GM19025 (cell line): ENCODE results near the gene EHBP1L1.
"Not testable (repeated sequence)": the region's sequence is repeated elsewhere in the genome, so short reads cannot be mapped to it uniquely, and the experiment has no call there.

Experiments used
- ATAC-seq: cut with Tn5 transposase; IDR thresholded peaks from one replicate; pipeline ENCODE4 v1.9.1; 2021; ENCODE audit warnings: mild to moderate bottlenecking, low read depth, moderate library complexity; ENCODE audit not compliant: unreplicated experiment

The EHBP1L1 gene

DNA sequence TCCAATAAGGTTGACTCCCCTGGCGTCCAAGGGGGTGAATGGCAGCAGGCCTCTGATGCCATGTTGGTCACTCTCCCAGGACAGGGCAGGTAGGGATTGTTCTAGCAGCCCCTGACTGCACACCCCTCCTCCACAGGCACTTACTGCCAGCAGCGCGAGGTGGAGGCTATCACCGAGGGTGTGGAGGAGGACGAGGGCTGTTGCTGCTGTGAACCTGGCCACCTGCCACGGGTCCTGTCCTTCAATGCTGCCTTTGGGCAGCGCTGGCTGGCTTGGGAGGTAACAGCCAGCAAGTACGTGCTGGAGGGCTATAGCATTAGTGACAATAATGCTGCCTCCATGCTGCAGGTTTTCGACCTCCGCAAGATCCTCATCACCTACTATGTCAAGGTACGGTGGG, 54.4 kb downstream of the EHBP1L1 start:
- no peak for ATAC-seq

GRCh38 chr11:65633390-65634108, 57.7 kb downstream of the EHBP1L1 start:
- ATAC-seq = no peak

GRCh38 chr11:65634109-65634436, 58.2 kb downstream of the EHBP1L1 start:
- no peak for ATAC-seq

DNA sequence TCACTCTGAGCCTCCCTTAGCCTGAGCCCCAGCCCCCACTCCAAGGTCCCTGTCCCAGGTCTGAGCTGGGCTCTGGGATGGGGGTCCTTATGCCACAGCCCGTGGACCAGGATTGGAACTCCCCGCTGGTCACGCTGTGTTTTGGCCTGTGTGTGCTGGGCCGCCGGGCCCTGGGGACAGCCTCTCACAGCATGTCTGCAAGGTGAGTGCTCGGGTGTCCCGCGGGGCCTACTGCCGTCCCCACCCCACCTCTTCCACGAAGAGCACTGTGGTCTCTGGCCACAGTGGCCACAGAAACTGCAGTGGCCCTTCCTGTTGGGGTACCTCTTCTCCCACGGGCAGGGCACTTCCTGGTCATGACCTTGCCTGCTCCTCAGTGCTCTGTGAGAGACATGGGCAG, 58.6 kb downstream of the EHBP1L1 start:
- no peak for ATAC-seq

GRCh38 chr11:65634905-65635731, 59.3 kb downstream of the EHBP1L1 start:
- ATAC-seq = no peak

DNA sequence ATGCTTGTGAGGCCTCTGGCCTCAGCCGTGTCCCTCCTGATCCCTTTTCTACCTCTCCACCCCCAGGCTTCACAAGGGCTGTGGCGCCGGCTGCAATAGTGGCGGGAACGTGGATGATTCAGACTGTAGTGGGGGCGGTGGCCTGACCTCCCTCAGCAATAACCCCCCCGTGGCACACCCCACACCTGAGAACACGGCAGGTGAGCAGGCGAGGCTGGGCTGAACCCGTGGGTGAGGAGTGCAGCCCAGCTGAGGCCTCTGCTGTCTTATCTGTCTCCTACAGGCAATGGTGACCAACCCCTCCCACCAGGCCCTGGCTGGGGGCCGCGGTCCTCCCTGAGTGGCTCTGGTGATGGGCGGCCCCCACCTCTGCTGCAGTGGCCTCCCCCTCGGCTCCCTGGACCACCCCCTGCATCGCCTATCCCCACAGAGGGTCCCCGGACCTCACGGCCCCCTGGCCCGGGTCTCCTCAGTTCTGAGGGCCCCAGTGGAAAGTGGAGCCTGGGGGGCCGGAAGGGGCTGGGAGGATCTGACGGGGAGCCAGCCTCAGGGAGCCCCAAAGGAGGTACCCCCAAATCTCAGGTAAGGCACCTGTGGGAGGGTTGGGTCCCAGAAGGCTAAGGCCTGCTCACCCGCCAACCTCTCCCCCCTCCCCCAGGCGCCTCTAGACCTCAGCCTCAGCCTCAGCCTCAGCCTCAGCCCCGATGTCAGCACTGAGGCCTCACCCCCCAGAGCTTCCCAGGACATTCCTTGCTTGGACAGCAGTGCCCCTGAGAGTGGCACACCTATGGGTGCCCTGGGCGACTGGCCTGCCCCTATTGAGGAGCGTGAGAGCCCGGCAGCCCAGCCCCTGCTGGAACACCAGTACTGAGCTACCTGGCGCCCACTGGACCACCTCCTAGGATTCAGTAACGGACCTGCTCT, 60.5 kb downstream of the EHBP1L1 start:
- ATAC-seq = no peak

DNA sequence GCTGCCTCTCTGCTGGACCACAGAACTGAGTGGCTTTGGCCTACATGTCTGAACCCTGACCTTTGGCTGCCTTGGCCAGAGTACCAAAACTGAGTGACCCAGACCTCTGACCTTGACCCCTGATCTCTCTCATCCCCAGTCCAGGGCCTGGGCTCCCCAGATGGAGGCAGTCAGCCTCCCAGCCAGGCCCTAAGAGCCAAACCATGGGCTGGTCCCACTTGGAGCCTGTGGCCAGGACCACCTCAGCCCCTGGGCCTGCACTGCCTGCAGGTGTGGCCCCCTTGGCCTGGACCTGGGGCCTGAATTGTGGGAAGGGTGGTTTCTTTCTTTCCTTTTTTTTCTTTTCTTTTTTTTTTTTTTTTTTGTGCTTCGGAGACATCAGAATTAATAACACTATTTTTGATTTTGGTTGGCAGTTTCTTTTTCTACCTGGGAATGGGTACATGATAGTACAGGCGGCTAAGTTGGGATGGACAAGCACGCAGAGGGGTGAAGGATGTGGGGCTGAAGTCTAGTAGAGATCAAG, 61.2 kb downstream of the EHBP1L1 start:
- ATAC-seq = no peak

DNA sequence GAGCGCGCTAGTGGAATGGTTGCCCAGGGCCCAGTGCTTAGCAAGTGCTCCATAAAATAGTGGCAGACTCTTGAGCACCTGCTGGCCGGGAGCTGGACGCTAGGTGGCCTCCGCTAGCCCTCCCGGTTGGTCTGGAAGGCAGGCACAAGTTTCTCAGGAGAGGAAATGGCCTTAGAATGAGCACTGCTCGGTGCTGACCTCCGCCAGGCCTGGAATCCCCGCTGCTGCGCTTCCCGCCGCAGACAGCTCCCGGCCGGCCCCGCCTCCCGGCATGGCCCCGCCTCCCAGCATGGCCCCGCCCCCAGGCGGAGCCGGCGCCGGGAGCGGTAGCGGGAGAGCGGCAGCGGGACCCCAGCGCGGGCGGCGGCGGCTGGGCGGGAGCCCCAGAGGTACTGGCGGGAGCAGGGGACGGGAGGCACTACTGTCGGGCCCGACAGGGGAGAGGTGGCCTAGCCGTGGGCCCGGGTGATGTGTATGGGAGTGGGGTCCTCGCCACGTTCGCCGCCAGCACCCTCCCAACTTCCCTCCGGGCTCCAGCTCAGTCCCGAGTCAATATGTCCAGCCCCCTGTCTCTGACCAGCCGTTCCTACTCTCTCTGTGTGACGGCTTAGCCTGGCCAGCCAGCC, 62.1 kb downstream of the EHBP1L1 start, which contains the start of gene SIPA1:
TSS of gene SIPA1 (plus strand) at position 308 of the 626 bp plus-strand sequence. CDS start 2,821 bp downstream, outside the sequence.
- peak; percentile 40 for ATAC-seq

DNA sequence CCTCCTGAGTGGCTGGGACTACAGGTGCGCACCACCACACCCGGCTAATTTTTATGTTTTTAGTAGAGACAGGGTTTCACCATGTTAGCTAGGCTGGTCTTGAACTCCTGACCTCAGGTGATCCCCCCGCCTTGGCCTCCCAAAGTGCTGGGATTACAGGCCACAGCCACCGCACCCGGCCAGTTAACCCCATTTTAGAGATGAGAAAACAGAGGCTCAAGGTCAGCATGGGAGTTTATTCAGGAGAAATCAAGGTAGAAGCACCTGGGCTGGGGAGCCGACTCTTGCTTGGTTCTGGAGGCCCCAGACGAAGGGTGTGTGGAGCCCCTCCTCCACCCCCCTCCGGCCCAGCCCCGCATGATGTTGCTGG, 63.4 kb downstream of the EHBP1L1 start:
- not testable (repeated sequence) for ATAC-seq

DNA sequence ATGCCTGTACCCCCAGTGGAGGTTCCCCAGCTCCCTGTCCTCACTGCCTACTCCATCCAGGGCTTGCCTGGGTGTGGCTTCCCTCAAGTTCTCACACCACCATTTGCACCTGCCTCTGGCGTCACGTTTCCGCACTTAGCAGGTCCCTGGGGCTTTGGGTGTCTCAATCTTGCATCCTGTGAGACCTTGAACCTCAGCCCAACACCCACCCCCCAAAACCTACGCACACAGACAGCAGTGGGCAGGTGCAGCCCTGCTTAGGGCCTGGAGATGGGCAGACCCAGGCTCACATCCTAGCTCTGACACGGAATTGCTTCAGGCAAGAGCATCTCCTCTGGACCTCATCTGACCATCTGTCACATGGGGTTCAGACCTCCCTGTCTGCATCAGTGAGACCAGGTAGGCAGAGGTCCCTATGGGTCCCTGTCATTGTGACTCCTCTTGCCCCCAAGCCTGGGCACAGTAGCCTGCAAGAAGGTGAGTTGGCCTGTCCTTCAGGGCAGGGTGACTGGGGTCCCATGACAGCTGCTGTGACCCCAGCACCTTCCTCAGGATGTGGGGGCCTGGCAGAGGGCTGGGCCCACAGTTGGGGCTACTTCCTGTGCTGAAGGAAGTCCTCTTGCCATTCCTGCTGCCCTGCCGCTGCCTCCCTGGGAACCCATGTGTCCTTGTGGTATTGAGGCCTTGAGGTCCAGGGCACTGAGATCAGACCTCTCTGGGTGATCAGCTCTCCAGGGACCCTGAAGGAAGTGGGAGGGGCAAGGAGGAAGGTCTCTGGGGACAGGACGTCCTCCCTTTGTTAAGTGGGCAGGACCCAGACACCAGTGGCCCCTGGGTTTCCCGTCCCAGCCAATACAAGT, 64.0 kb downstream of the EHBP1L1 start:
- no peak for ATAC-seq

GRCh38 chr11:65640483-65641296, 64.8 kb downstream of the EHBP1L1 start:
- no peak for ATAC-seq

DNA sequence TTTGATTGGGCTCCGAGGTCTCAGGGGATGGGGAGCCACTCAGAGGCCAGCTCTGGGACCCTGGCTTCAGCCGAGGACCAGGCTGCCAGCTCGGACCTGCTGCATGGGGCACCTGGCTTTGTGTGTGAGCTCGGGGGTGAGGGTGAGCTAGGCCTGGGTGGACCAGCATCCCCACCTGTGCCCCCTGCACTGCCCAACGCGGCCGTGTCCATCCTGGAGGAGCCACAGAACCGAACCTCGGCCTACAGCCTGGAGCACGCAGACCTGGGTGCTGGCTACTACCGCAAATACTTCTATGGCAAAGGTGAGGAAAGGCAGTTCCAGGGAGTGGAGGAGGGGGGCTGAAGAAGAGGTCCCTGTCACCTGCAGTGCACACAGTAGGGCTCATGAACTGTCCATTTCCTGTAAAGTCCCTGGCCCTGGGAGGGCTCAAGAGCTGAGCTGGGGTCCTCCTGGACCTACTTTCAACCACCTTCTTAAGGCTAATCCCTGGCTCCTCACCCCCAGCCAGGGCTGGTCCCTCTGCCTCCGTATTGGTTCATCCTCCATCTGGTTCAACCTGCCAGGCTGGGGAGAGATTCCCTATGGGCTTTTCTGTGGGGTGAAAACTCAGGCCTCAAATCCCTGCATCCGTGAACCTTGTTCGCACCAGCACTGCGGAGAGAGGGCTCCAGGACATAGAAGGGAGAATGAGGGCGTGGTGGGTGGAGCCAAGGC, 65.6 kb downstream of the EHBP1L1 start:
- ATAC-seq = no peak
